HG03432 (cell line): ENCODE data around the gene SGK2.
"Not testable (repeated sequence)": the region's sequence is repeated elsewhere in the genome, so short reads cannot be mapped to it uniquely, and the experiment has no call there.

Experiments used
- ATAC-seq: cut with Tn5 transposase; IDR thresholded peaks from one replicate; pipeline ENCODE4 v1.9.1; 2021; ENCODE audit warnings: mild to moderate bottlenecking, moderate library complexity; ENCODE audit not compliant: unreplicated experiment

The SGK2 gene

DNA sequence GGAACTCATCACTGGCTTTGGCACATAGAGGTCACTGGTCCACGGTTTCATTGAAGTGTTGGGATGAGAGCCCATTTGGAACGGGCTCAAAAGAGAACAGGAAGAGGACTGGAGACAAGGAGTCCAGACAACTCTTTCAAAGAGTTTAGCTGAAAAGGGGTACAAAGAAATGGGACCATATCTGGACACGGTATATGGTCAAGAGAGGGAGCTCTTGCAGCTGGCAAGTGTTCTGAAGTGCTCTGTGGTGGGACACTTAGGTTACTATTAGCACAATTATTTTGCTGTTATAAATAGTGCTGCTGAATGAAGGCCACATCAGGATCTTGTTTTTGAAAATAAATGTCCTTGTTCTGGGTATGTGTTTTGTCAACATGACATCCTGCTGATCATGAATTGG lies 4.6 kb downstream of the SGK2 start:
- ATAC-seq: no peak

GRCh38 chr20:43563991-43564390 lies 5.2 kb downstream of the SGK2 start:
- ATAC-seq: no peak

GRCh38 chr20:43564455-43564854 lies 5.6 kb downstream of the SGK2 start:
- ATAC-seq: no peak

DNA sequence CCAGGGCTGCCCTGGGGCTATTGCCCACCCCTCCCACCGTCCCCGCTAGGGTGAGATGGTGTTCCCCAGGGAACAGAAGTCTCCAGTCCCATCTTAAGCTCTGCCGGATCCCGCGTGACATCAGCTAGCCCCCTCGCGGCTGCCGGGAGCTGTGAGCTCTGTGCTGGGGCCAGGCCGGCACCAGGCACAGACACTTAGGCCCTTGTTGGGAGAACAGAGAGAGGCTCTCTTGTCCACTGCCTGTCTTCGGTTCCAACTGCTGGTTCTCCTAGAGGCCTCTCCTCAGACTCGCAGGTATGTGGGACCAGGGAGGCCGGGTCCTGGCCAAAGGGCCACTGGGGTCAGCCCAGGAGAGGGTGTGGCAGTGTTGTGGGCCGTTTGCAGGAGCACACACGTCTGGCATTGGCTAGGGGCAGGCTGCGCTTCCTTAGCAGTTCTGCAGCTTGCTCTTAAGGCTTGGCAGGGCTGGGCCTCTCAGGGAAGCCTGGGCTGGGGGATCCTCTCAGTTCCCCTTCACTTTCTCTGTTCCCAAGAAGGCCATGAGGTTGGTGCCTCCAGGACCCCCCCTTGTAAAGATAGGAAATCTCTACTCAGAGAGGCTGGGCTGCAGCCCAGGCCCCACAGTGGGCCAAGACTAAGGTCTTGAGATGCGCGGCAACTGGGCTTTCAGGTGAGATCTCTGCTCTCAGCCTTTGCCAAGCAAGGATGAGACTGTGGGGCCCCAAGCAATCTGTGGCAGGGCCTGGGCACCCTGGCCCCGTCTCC lies 6.3 kb downstream of the SGK2 start:
- no peak for ATAC-seq

DNA sequence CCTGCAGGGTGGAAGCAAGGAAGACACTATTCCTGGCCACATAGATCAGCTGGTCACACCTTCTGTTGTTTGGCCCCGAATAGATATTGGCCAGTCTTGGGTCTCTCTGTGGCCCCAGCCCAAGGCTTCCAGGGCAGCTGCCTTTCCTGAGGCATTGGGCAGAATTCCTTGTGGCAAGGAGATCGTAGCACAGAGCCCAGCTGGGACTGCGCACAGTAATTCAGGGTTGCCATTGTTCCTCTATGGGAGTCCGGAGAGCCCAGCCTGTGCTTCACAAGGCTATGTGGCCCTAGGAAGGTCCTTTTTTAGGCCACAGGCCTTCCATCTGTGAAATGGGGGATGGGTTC lies 6.9 kb downstream of the SGK2 start:
- no peak for ATAC-seq

GRCh38 chr20:43567477-43567876 lies 8.7 kb downstream of the SGK2 start:
- ATAC-seq: no peak

- ATAC-seq: no peak
Observed at GRCh38 chr20:43568706-43569105, 9.9 kb downstream of the SGK2 start.

GRCh38 chr20:43569282-43569681 lies 10.5 kb downstream of the SGK2 start:
- ATAC-seq: no peak

GRCh38 chr20:43570496-43570895 lies 11.7 kb downstream of the SGK2 start:
- ATAC-seq: no peak

DNA sequence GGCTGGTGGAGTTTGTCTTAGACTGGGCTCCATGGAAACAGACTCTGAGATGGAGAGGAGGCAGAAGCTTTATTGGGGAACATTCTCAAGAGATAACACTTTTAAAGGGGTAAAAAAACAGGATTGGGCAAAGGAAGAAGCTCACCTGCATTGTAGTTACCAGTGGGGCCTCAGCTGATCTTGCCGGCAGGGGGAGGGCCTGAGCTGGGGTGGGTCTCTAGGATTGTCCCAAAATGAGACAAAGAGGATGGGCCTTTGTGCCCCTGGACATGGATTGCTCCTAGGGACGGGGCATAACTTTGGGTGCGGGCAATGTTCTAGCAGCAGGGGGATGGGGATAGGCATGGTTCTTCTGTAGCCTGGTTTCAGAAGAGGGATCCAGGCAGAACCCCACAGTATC lies 12.5 kb downstream of the SGK2 start:
- no peak for ATAC-seq

DNA sequence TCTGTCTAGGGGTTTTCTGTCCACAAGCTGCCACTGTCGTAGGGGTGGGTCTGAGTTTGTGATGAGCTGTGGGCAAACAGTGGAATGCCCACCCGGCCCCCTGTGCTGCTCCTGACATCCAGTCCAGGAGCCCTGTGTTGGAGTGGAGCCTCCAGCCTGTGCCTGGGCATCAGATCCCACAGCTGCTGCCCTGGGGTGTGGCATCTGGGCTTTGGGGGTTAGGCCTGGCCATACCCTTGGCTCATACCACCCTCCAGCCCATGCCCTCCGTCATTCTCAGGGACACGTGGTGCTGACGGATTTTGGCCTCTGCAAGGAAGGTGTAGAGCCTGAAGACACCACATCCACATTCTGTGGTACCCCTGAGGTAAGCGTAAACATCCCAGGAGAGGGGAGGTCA lies 12.9 kb downstream of the SGK2 start:
- ATAC-seq: no peak

- ATAC-seq: no peak
Observed at GRCh38 chr20:43572891-43573290, 14.1 kb downstream of the SGK2 start.

- no peak for ATAC-seq
Observed at GRCh38 chr20:43576108-43576507, 17.3 kb downstream of the SGK2 start.

GRCh38 chr20:43579861-43580793 lies 21.3 kb downstream of the SGK2 start:
- ATAC-seq: no peak

GRCh38 chr20:43583133-43583864 lies 24.5 kb downstream of the SGK2 start:
- ATAC-seq: no peak

GRCh38 chr20:43583982-43584432 lies 25.2 kb downstream of the SGK2 start:
- ATAC-seq: no peak

GRCh38 chr20:43584448-43585136 lies 25.8 kb downstream of the SGK2 start:
- no peak for ATAC-seq

GRCh38 chr20:43586641-43587040 lies 27.8 kb downstream of the SGK2 start:
- ATAC-seq: no peak

DNA sequence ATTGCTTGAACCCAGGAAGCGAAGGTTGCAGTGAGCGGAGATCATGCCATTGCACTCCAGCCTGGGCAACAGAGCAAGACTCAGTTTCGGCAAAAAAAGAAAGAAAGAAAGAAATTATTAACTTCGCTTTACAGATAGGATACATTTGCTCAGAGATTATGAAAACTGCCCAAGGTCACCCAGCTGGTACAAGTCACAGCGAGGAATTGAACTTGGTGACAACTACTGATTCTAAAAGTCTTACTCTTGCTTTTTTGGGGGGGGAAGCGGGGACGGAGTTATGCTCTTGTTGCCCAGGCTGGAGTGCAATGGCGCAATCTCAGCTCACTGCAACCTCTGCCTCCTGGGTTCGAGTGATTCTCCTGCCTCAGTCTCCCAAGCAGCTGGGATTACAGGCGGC lies 29.7 kb downstream of the SGK2 start:
- not testable (repeated sequence) for ATAC-seq

DNA sequence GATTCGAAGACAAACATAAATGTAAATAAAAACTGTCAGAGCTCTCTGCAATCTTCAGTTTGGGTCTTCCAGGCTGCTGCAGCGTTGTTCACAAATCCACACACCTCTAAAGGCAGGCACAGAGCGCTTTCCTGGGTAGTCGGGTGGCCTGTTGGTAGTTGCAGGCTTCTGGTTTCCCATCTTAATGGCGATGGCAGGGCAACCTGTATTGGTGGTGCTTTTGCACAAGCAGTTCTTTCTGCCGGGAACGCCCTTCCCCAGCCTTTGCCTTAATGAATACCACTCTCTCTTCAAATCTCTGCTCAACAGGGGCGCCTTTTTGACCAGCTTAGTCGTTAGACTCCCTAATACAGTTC lies 31.2 kb downstream of the SGK2 start:
- no peak for ATAC-seq
